Esophagus squamous epithelium (tissue), 5 donors: ENCODE data around the gene OR10C1. TPM values are rescaled to one million over a fixed set of nuclear protein-coding genes. Genes with fewer than 3 reads are reported as not detected.

Source experiments
- DNase-seq: peaks from one replicate; lab custom pipeline; 2025; lab: John Stamatoyannopoulos, UW
- H3K27ac ChIP-seq, 4 donors: fragments of 200-600 bp; sonication (generic); one replicate each; pipeline ENCODE4 v1.5.1; 2016 to 2019; ENCODE audit warnings: mild to moderate bottlenecking in 1 of 4
- H3K27me3 ChIP-seq, 4 donors: fragments of 200-600 bp; sonication (generic); 1 replicate in 3 of 4; 2 replicates in 1 of 4; pipeline versions ENCODE4 v1.5.1 to v1.6.0; 2017 to 2021; ENCODE audit warnings: antibody characterized with exemption in 1 of 4
- H3K36me3 ChIP-seq, 3 donors: fragments of 200-600 bp; sonication (generic); one replicate each; pipeline ENCODE4 v1.5.1; 2016 to 2019
- H3K4me1 ChIP-seq, 3 donors: fragments of 200-600 bp; sonication (generic); one replicate each; pipeline ENCODE4 v1.5.1; 2017 to 2019
- H3K4me3 ChIP-seq, 4 donors: fragments of 200-600 bp; sonication (generic); 1 replicate in 3 of 4; 2 replicates in 1 of 4; pipeline ENCODE4 v1.5.1; 2016 to 2019; ENCODE audit warnings: mild to moderate bottlenecking in 2 of 4, moderate library complexity in 1 of 4
- H3K9me3 ChIP-seq, 3 donors: fragments of 200-600 bp; sonication (generic); one replicate each; pipeline ENCODE4 v1.5.1; 2016 to 2019
- CTCF ChIP-seq, 6 experiments: fragments of 450-650 bp in 4 of 6; fragments of 200-600 bp in 2 of 6; sonication (generic) in 2 of 6; IDR thresholded peaks; one replicate each; pipeline ENCODE4 v1.5.1; 2016 to 2019; ENCODE audit warnings: antibody characterized with exemption in 6 of 6, mild to moderate bottlenecking in 4 of 6, moderate library complexity in 4 of 6
- POLR2A ChIP-seq, 4 donors: fragments of 450-650 bp; IDR thresholded peaks; one replicate each; pipeline ENCODE4 v1.6.1; 2017; ENCODE audit warnings: antibody characterized with exemption in 4 of 4, mild to moderate bottlenecking in 4 of 4, moderate library complexity in 3 of 4
- WGBS, 2 donors: methylation state at CpG; one replicate each; pipeline ENCODE4 v1.1.5; 2018; 5-methylcytosine and 5-hydroxymethylcytosine counted together
- intact Hi-C: fragments of 100-400 bp; cut with DNase I; formaldehyde crosslinking; loops from one replicate; pipeline ENCODE4 v1.15.0; 2022
- total RNA-seq, 4 donors: library from RNA; depleted of rRNA; stranded (reverse); fragments of >200 nt; gene quantifications; one replicate each; pipeline ENCODE4 v1.1.0, GENCODE V29; 2016
- donor health status: DM: yes; HTN: yes; CAD: no.

OR10C1 gene
- not detected for total RNA-seq

GRCh38 chr6:29439006-29439405 lies at the start of gene OR10C1:
Gene OR10C1, plus strand, starts transcription at chr6:29439306. Its CDS starts 710 bp downstream, at chr6:29440016.
- TF ChIP-seq POLR2A (IDR thresholded peaks at IDR 0.05), result no peak
- TF ChIP-seq CTCF (IDR thresholded peaks at IDR 0.05), result no peak
- Histone ChIP-seq H3K4me1 (no peaks in the 10 kb centered on the region), H3K4me3 (no peak within 1 kb of the TSS), H3K9me3 (no peaks in the 10 kb centered on the region), H3K36me3 (no peaks in the 10 kb centered on the region), H3K27me3 (no peaks in the 10 kb centered on the region), H3K27ac (no peak within 1 kb of the TSS)
- no peak for DNase-seq
- intact Hi-C loops, result no loop called here

- H3K27ac ChIP-seq, result no peak within 1 kb of the TSS
- TF ChIP-seq POLR2A (IDR thresholded peaks at IDR 0.05) (no peak), CTCF (IDR thresholded peaks at IDR 0.05) (no peak)
- no peaks in the 10 kb centered on the region for H3K36me3 ChIP-seq
- H3K27me3 ChIP-seq, result no peaks in the 10 kb centered on the region
- intact Hi-C loops, result no loop called here
- no peak for DNase-seq
- H3K9me3 ChIP-seq, result no peaks in the 10 kb centered on the region
- no peak within 1 kb of the TSS for H3K4me3 ChIP-seq
- H3K4me1 ChIP-seq, result no peaks in the 10 kb centered on the region
Observed at GRCh38 chr6:29395331-29395730, 43.8 kb upstream of the OR10C1 start, which contains the start of gene OR12D2. Gene OR12D2, plus strand, starts transcription at chr6:29395631. Its CDS starts 1,069 bp downstream, at chr6:29396700.

GRCh38 chr6:29399525-29399924 lies 39.6 kb upstream of the OR10C1 start:
- H3K36me3 ChIP-seq, result no peaks in the 10 kb centered on the region
- TF ChIP-seq CTCF (IDR thresholded peaks at IDR 0.05) (no peak), POLR2A (IDR thresholded peaks at IDR 0.05) (no peak)
- WGBS, 2 donors, result 58 to 73% methylated on average over 2 of the region's 2 CpGs
- H3K27me3 ChIP-seq, result no peaks in the 10 kb centered on the region
- H3K9me3 ChIP-seq, result no peaks in the 10 kb centered on the region
- no peak overlapping the region for H3K4me3 ChIP-seq
- H3K4me1 ChIP-seq, result no peaks in the 10 kb centered on the region
- intact Hi-C loops, result no loop called here
- no peak overlapping the region for H3K27ac ChIP-seq
- DNase-seq, result no peak

GRCh38 chr6:29403801-29404200 lies 35.3 kb upstream of the OR10C1 start:
- Histone ChIP-seq H3K27me3 (no peaks in the 10 kb centered on the region), H3K27ac (no peak overlapping the region), H3K9me3 (no peaks in the 10 kb centered on the region), H3K4me3 (no peak overlapping the region), H3K36me3 (no peaks in the 10 kb centered on the region), H3K4me1 (no peaks in the 10 kb centered on the region)
- intact Hi-C loops, result no loop called here
- no peak for TF ChIP-seq CTCF (IDR thresholded peaks at IDR 0.05)
- no peak for TF ChIP-seq POLR2A (IDR thresholded peaks at IDR 0.05)
- no peak for DNase-seq
- WGBS, 2 donors, result 48 to 82% methylated on average over 1 of the region's 1 CpG

- intact Hi-C loops, result no loop called here
- no peaks in the 10 kb centered on the region for H3K36me3 ChIP-seq
- no peaks in the 10 kb centered on the region for H3K27me3 ChIP-seq
- H3K4me3 ChIP-seq, result no peak within 1 kb of the TSS
- TF ChIP-seq POLR2A (IDR thresholded peaks at IDR 0.05) (no peak), CTCF (IDR thresholded peaks at IDR 0.05) (no peak)
- no peaks in the 10 kb centered on the region for H3K4me1 ChIP-seq
- no peaks in the 10 kb centered on the region for H3K9me3 ChIP-seq
- H3K27ac ChIP-seq, result no peak within 1 kb of the TSS
- no peak for DNase-seq
Observed at GRCh38 chr6:29414588-29414987, 24.5 kb upstream of the OR10C1 start, which contains the start of gene OR12D1. Gene OR12D1, plus strand, starts transcription at chr6:29414928.
